ENCODE measurements around the gene LY6G6F. TPM values are rescaled to one million over a fixed set of nuclear protein-coding genes. Genes with fewer than 3 reads are reported as not detected.

The LY6G6F gene
- total RNA-seq, 2 experiments from 2014 or later, result not detected

DNA sequence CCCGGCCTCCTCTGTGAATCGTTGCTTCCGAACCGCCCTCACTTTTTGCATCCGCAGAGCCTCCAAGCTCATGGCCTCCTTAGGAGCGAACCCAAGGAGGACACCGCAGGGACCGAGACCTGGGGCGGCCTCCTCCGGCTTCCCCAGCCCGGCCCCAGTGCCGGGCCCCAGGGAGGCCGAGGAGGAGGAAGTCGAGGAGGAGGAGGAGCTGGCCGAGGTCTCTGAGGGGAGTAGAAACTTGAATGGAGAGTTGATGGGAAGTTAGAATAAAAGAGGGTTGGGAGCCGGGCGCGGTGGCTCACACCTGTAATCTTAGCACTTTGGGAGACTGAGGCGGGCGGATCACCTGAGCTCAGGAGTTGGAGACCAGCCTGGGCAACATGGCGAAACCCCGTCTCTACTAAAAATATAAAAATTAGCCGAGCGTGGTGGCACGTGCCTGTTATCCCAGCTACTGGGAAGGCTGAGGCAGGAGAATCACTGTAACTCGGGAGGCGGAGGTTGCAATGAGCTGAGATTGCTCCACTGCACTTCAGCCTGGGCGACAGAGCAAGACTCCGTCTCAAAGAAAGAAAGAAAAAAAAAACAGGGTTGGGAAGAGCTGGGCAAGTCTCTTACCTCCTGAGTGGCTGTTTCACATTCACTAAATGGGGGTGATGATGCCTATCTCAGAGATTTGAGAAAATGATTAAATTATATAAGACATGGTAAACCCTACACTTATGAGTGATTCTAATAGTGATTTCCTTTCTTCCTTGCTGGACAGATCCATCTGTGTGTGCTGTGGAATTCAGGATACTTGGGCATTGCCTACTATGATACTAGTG, 33.9 kb downstream of the LY6G6F start:
- peak overlapping the region; percentile 85 for H3K27ac Mint-ChIP-seq
- H3K4me1 ChIP-seq (ENCODE audit: insufficient read depth, low read length), result peaks cover 47% of the 10 kb centered on the region
- no peaks in the 10 kb centered on the region for H3K27me3 Mint-ChIP-seq
- H3K4me3 ChIP-seq (ENCODE audit: low read length), result peak overlapping the region; percentile 87
- H3K4me3 Mint-ChIP-seq, result peak overlapping the region; percentile 90
- peaks cover 53% of the 10 kb centered on the region for H3K4me1 Mint-ChIP-seq (ENCODE audit: low read depth)
- no peaks in the 10 kb centered on the region for H3K36me3 ChIP-seq (ENCODE audit: insufficient read depth, low read length)
- POLR2A ChIA-PET, result interaction anchor here (0.7 to 2.1 kb wide), 10 partner anchors 30 to 231 kb away, joined by 3 to 14 read pairs (median 5); partner anchors contain the start of genes ABHD16A, DXO, GPANK1 and LSM2
- peak in 1 of 14 experiments; percentile 35 for DNase-seq
- H3K9me3 Mint-ChIP-seq, result no peaks in the 10 kb centered on the region
- peak overlapping the region in 1 of 2 donors; percentile 43 for H3K27ac ChIP-seq (ENCODE audit: low read depth in 1 of 2, low read length in 2 of 2)
- peaks cover 19% of the 10 kb centered on the region for H3K36me3 Mint-ChIP-seq (ENCODE audit: low read depth)
- ATAC-seq (ENCODE audit: poor library complexity), result no peak
- H3K9me3 ChIP-seq (ENCODE audit: control insufficient read depth in 1 of 2, insufficient read depth in 1 of 2, low read length in 2 of 2), result no peaks in the 10 kb centered on the region
- no peaks in the 10 kb centered on the region for H3K27me3 ChIP-seq (ENCODE audit: control insufficient read depth in 1 of 2, insufficient read depth in 2 of 2, low read length in 2 of 2)
- TF ChIP-seq CTCF (IDR thresholded peaks at IDR 0.05), result no peak
- intact Hi-C loops (cut with DNase I, micrococcal nuclease), result no loop called here
- CTCF ChIA-PET, result interaction anchor here (0.9 to 4.9 kb wide), 8 partner anchors 13 to 89 kb away, joined by 3 to 41 read pairs (median 6); partner anchors contain the start of genes DDAH2 and VARS1

- no peaks in the 10 kb centered on the region for H3K36me3 ChIP-seq (ENCODE audit: insufficient read depth, low read length)
- H3K4me3 ChIP-seq (ENCODE audit: low read length), result no peak overlapping the region
- POLR2A ChIA-PET, result interaction anchor here (0.6 kb wide), 1 partner anchor 160 kb away, joined by 3 read pairs; no protein-coding TSS in a partner anchor
- intact Hi-C loops (cut with DNase I, micrococcal nuclease), result no loop called here
- no peak for TF ChIP-seq CTCF (IDR thresholded peaks at IDR 0.05)
- Mint-ChIP-seq H3K27ac (no peak overlapping the region), H3K9me3 (no peaks in the 10 kb centered on the region), H3K4me3 (peak overlapping the region; percentile 49), H3K4me1 (ENCODE audit: low read depth) (peaks cover 41% of the 10 kb centered on the region), H3K27me3 (no peaks in the 10 kb centered on the region), H3K36me3 (ENCODE audit: low read depth) (peaks cover 11% of the 10 kb centered on the region)
- no peaks in the 10 kb centered on the region for H3K27me3 ChIP-seq (ENCODE audit: control insufficient read depth in 1 of 2, insufficient read depth in 2 of 2, low read length in 2 of 2)
- ATAC-seq (ENCODE audit: poor library complexity), result no peak
- no peaks in the 10 kb centered on the region for H3K9me3 ChIP-seq (ENCODE audit: control insufficient read depth in 1 of 2, insufficient read depth in 1 of 2, low read length in 2 of 2)
- H3K4me1 ChIP-seq (ENCODE audit: insufficient read depth, low read length), result peaks cover 40% of the 10 kb centered on the region
- CTCF ChIA-PET, result interaction anchor here (4.9 kb wide), 1 partner anchor 28 kb away, joined by 34 read pairs; no protein-coding TSS in a partner anchor
- DNase-seq, result no peak
- H3K27ac ChIP-seq (ENCODE audit: low read depth in 1 of 2, low read length in 2 of 2), result no peak overlapping the region
These were observed 35.1 kb downstream of the LY6G6F start for GRCh38 chr6:31741815-31742214.

GRCh38 chr6:31742894-31743293, 36.2 kb downstream of the LY6G6F start:
- ChIA-PET POLR2A (no interaction called here), CTCF (no interaction called here)
- no peak overlapping the region for H3K27ac Mint-ChIP-seq

More at GRCh38 chr6:31742894-31743293, 36.2 kb downstream of the LY6G6F start:
- H3K9me3 ChIP-seq (ENCODE audit: control insufficient read depth in 1 of 2, insufficient read depth in 1 of 2, low read length in 2 of 2), result no peaks in the 10 kb centered on the region
- peaks cover 11% of the 10 kb centered on the region for H3K36me3 Mint-ChIP-seq (ENCODE audit: low read depth)
- TF ChIP-seq CTCF (IDR thresholded peaks at IDR 0.05), result no peak
- DNase-seq (no peak), ATAC-seq (ENCODE audit: poor library complexity) (no peak)
- H3K4me3 ChIP-seq (ENCODE audit: low read length), result no peak overlapping the region
- no peak overlapping the region for H3K27ac ChIP-seq (ENCODE audit: low read depth in 1 of 2, low read length in 2 of 2)
- no peaks in the 10 kb centered on the region for H3K36me3 ChIP-seq (ENCODE audit: insufficient read depth, low read length)
- no peaks in the 10 kb centered on the region for H3K27me3 Mint-ChIP-seq
- no peaks in the 10 kb centered on the region for H3K9me3 Mint-ChIP-seq
- peaks cover 31% of the 10 kb centered on the region for H3K4me1 Mint-ChIP-seq (ENCODE audit: low read depth)
- no peaks in the 10 kb centered on the region for H3K27me3 ChIP-seq (ENCODE audit: control insufficient read depth in 1 of 2, insufficient read depth in 2 of 2, low read length in 2 of 2)
- H3K4me1 ChIP-seq (ENCODE audit: insufficient read depth, low read length), result peaks cover 29% of the 10 kb centered on the region
- intact Hi-C loops (cut with DNase I, micrococcal nuclease), result no loop called here
- no peak overlapping the region for H3K4me3 Mint-ChIP-seq

All from CD4-positive, alpha-beta T cell (primary cell).